Neutrophil (primary cell): Measurements from ENCODE around the gene IFT25.

Source experiments
- H3K27ac ChIP-seq: fragments of 200-600 bp; sonication (generic); 2 replicates; pipeline ENCODE4 v1.5.1; 2016; ENCODE audit warnings: mild to moderate bottlenecking, moderate library complexity
- H3K27me3 ChIP-seq: fragments of 200-600 bp; sonication (generic); 2 replicates; pipeline ENCODE4 v1.6.0; 2016; ENCODE audit warnings: mild to moderate bottlenecking
- H3K36me3 ChIP-seq: fragments of 200-600 bp; sonication (generic); 2 replicates; pipeline ENCODE4 v1.5.1; 2017
- H3K4me1 ChIP-seq, 2 experiments: fragments of 200-600 bp in 1 of 2; sonication (generic) in 1 of 2; 1 replicate in 1 of 2; 2 replicates in 1 of 2; pipeline versions ENCODE4 v1.5.1 to v1.6.1; 2013 to 2016; ENCODE audit warnings: low read depth in 1 of 2, low read length in 1 of 2, mild to moderate bottlenecking in 1 of 2, moderate library complexity in 1 of 2; ENCODE audit not compliant: control insufficient read depth in 1 of 2, insufficient read depth in 1 of 2
- H3K4me3 ChIP-seq, 2 experiments: fragments of 200-600 bp in 1 of 2; sonication (generic) in 1 of 2; 1 replicate in 1 of 2; 2 replicates in 1 of 2; pipeline ENCODE4 v1.5.1; 2013 to 2016; ENCODE audit warnings: low read depth in 1 of 2, low read length in 1 of 2, mild to moderate bottlenecking in 1 of 2, moderate library complexity in 1 of 2
- H3K9me3 ChIP-seq: fragments of 200-600 bp; sonication (generic); 2 replicates; pipeline ENCODE4 v1.5.1; 2016
- TF ChIP-seq, protein P1 (sequence below): fragments of 200-600 bp; sonication (generic); IDR thresholded peaks from 2 replicates; pipeline ENCODE4 v1.5.1; 2016; ENCODE audit warnings: antibody characterized with exemption

Gene IFT25

DNA sequence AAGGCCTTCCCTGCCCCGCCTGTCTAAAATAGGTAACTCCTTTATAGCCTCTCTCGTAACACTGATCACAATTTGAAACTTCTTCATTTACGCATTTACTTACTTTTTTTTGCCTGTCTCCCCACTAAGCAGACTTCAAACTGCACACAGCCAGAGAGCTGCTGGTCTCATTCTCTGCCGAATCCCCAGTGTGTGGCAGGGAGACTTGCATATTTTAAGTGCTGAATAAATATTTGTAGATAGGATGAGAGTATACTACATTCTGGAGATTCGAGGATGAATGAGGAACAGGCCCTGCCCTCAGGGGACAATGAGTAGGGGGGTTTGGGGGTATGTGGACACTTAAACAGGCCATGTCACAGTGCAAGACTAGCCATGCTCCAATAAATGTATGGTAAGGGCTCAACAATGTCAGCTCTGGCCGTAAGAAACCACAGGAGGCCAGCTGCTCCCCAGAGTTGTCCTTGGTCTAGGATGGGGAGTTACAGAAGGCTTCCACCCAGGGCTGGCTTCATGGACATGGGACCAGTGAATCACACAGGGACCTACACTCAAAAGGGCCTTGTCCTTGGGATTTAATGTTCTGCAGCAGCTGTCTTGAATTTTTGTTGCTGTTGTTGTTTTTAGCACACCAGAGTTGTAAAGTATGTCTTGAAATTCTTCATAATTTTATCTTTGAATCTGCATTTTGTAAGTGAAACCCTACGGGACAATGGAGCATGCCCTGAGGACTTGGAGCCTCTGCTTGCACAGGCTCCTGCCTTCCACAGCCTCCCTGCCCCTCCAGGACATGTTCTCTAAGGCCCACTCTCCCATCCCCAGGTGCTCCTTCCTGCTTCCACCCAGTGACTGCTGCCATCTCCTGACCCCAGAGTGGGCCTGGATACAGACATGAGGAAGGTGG is 43.0 kb downstream of the IFT25 start:
- Histone ChIP-seq H3K9me3 (no peaks in the 10 kb centered on the region), H3K27ac (no peak overlapping the region), H3K4me3 (no peak overlapping the region), H3K36me3 (no peaks in the 10 kb centered on the region), H3K4me1 (no peaks in the 10 kb centered on the region), H3K27me3 (no peaks in the 10 kb centered on the region)
- TF ChIP-seq, protein P1, sequence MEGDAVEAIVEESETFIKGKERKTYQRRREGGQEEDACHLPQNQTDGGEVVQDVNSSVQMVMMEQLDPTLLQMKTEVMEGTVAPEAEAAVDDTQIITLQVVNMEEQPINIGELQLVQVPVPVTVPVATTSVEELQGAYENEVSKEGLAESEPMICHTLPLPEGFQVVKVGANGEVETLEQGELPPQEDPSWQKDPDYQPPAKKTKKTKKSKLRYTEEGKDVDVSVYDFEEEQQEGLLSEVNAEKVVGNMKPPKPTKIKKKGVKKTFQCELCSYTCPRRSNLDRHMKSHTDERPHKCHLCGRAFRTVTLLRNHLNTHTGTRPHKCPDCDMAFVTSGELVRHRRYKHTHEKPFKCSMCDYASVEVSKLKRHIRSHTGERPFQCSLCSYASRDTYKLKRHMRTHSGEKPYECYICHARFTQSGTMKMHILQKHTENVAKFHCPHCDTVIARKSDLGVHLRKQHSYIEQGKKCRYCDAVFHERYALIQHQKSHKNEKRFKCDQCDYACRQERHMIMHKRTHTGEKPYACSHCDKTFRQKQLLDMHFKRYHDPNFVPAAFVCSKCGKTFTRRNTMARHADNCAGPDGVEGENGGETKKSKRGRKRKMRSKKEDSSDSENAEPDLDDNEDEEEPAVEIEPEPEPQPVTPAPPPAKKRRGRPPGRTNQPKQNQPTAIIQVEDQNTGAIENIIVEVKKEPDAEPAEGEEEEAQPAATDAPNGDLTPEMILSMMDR = no peak

DNA sequence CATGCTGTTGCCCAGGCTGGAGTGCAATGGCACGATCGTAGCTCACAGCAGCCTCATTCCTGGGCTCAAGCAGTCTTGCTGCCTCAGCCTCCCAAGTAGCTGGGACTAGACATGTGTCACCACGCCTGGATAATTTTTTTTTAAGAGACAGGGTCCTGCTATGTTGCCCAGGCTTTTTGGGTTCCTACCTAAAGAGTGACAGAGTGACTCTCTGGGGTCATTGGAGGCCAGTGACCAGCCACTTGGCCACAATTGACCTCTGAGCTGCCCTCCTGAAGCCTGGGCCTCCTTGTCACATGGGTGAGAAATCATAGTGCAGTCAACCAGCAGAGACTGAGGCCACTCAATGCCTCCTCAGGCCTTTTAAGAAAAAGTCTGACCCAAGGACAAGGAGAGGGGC is 45.8 kb downstream of the IFT25 start:
- Histone ChIP-seq H3K4me3 (no peak overlapping the region), H3K27ac (no peak overlapping the region), H3K36me3 (no peaks in the 10 kb centered on the region), H3K27me3 (no peaks in the 10 kb centered on the region), H3K9me3 (no peaks in the 10 kb centered on the region), H3K4me1 (no peaks in the 10 kb centered on the region)
- TF ChIP-seq, protein P1 = no peak

DNA sequence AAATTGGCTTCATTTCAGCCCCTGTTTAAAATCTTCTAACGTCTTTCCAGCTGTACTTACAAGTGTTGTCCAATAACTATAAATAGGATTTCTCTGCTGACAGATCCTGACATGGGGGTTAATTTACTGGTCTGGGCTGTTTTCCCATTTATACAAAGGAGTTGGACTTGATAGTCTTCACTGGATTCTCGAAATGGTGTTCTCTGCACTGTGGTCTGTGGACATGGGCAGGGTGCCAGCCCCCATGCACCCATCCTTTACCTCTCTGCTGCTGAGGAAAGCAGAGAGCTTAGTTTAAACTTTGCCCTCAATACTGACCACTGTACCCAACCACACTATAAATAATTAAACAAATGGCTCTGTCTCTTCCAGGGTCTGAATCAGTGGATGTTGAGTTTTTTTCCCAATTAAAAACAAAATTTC is 46.3 kb downstream of the IFT25 start:
- Histone ChIP-seq H3K27me3 (no peaks in the 10 kb centered on the region), H3K9me3 (no peaks in the 10 kb centered on the region), H3K4me1 (no peaks in the 10 kb centered on the region), H3K36me3 (no peaks in the 10 kb centered on the region), H3K27ac (no peak overlapping the region), H3K4me3 (no peak overlapping the region)
- TF ChIP-seq, protein P1 = no peak

DNA sequence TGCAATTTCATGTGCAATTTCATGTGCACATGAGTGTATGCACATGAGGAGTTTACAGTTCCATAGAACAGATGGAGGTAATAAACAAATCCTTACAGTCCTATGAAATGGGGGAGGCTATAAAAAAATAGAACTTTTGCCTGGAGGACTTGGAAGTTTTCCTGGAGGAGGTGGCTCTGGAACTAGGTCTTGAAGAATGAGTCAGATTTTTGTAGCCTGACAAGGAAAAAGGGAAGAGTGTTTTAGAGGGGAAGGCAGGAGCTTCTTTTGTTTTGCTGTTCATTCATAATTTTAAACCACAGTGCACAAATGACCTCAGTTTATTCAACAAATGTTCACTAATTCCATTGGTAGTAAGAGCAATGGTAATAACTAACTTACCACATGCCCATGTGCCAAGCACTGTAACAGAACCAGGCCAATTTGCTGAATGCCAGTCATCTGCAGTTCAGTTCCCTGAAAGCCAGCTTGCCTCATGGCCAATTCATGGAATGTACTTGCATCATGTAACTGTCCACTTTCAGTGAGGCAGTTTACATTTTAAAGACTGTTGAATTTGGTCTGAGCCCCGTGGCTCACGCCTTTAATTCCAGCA is 48.8 kb downstream of the IFT25 start:
- Histone ChIP-seq H3K27ac (no peak overlapping the region), H3K27me3 (no peaks in the 10 kb centered on the region), H3K9me3 (no peaks in the 10 kb centered on the region), H3K36me3 (no peaks in the 10 kb centered on the region), H3K4me1 (peaks cover 7 to 8% of the 10 kb centered on the region in 2 experiments), H3K4me3 (no peak overlapping the region)
- TF ChIP-seq, protein P1 = no peak

DNA sequence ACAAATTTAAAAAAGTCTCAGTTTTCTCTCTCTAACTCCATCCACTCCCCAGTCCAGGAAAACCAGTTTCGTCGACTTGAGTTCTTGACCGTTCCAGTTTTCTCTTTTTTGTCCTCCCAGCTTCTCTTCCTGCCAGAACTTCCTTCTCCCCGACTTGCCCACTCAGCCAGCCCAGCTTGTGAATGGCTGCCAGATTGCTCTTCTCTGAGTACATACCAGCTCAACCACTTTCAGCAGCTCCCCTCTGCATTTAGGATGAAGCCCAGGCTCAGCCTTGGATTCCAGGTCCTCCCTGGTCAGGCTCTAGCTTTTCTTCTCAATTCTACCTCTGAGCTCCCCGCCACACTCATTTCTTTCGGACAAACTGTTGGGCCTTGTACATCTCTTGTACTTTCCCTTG is 50.1 kb downstream of the IFT25 start:
- TF ChIP-seq, protein P1 = no peak
- Histone ChIP-seq H3K9me3 (no peaks in the 10 kb centered on the region), H3K4me1 (peaks cover 12 to 14% of the 10 kb centered on the region in 2 experiments), H3K4me3 (no peak overlapping the region), H3K27me3 (no peaks in the 10 kb centered on the region), H3K27ac (no peak overlapping the region), H3K36me3 (no peaks in the 10 kb centered on the region)
